Loucy (cell line): ENCODE results near the gene HSD11B2.

Source experiments
- EZH2phosphoT487 ChIP-seq: fragments of 200-600 bp; IDR thresholded peaks from 2 replicates; pipeline ENCODE4 v1.6.1; 2018; ENCODE audit warnings: antibody characterized with exemption, mild to moderate bottlenecking, moderate library complexity, borderline replicate concordance
- TF ChIP-seq, protein P1 (sequence below): fragments of 200-600 bp; sonication (generic); conservative IDR thresholded peaks from 2 replicates; pipeline ENCODE4 v1.5.1; 2014; ENCODE audit warnings: mild to moderate bottlenecking, antibody characterized with exemption, low read length

DNA sequence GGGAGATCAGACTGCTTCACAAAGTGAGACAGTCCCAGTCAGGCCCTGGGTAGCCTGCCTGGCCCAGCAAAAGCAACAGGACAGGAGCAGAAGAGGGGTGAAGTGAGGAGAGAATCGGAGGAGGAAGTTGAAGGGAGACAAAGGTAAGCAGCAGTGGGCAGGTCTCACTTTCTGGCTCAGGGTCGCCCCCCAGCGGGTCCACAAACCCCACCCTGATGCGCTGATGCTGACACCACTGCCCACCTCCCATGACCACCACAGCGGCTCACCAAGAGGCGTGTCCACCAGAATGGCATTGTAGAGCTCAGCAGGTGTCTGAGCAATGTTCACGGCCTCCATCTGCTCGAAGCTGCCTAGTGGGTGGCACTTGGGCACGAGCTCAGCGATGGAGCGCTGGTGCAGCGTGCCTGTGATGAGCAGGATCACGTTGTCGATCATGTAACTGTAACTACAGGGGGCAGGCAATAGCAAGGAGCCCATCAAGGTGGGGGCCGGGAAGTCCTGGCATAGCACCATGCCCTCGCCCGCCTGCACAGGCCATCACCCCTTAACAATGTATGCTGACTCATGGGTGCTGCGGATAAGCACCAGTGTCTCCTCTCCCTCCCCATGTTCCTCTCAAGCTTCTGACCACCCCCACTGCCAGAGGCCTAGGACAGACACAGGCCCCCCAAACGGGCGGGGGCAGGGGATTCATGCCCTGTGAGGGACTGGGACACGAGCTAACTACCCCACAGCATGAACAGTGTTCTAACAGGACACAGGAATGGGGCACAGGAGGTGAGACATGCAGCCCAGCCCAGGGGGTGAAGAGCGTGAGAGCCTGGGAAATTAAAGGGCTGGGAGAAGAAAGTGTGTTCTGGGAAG, 13.6 kb downstream of the HSD11B2 start:
- TF ChIP-seq, protein P1, sequence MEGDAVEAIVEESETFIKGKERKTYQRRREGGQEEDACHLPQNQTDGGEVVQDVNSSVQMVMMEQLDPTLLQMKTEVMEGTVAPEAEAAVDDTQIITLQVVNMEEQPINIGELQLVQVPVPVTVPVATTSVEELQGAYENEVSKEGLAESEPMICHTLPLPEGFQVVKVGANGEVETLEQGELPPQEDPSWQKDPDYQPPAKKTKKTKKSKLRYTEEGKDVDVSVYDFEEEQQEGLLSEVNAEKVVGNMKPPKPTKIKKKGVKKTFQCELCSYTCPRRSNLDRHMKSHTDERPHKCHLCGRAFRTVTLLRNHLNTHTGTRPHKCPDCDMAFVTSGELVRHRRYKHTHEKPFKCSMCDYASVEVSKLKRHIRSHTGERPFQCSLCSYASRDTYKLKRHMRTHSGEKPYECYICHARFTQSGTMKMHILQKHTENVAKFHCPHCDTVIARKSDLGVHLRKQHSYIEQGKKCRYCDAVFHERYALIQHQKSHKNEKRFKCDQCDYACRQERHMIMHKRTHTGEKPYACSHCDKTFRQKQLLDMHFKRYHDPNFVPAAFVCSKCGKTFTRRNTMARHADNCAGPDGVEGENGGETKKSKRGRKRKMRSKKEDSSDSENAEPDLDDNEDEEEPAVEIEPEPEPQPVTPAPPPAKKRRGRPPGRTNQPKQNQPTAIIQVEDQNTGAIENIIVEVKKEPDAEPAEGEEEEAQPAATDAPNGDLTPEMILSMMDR = no peak
- no peak for TF ChIP-seq EZH2phosphoT487
